GM21825 (cell line): ENCODE data around the gene THAP3.
"Not testable (repeated sequence)": the region's sequence is repeated elsewhere in the genome, so short reads cannot be mapped to it uniquely, and the experiment has no call there.

Experiments
- ATAC-seq: cut with Tn5 transposase; IDR thresholded peaks from one replicate; pipeline ENCODE4 v1.9.1; 2021; ENCODE audit warnings: mild to moderate bottlenecking, moderate library complexity; ENCODE audit not compliant: unreplicated experiment

The THAP3 gene

GRCh38 chr1:6590046-6590445 lies 34.6 kb upstream of the THAP3 start:
- ATAC-seq = no peak

DNA sequence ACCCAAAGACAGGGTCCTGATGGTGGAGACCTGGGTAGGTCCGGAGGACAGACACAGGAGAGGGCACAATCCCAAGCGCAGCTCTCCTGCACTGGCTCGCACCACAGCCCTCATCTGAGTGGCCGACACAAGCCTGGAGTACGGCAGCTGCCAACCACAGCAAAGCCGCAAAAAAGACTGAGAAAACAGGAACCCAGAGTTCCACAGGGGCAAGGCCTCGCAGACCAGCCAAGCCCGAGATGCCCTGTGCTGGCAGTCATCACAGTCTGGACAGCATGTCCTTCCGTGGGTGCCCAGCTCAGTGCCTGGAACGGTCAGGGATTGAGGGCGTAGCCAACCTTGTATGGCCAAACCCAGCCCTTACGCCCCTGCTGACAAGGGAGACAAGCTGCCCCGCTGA lies 33.4 kb upstream of the THAP3 start:
- no peak for ATAC-seq

- no peak for ATAC-seq
These were observed 33.0 kb upstream of the THAP3 start for GRCh38 chr1:6591644-6592043.

- ATAC-seq = no peak
These were observed 32.2 kb upstream of the THAP3 start for GRCh38 chr1:6592441-6592840.

DNA sequence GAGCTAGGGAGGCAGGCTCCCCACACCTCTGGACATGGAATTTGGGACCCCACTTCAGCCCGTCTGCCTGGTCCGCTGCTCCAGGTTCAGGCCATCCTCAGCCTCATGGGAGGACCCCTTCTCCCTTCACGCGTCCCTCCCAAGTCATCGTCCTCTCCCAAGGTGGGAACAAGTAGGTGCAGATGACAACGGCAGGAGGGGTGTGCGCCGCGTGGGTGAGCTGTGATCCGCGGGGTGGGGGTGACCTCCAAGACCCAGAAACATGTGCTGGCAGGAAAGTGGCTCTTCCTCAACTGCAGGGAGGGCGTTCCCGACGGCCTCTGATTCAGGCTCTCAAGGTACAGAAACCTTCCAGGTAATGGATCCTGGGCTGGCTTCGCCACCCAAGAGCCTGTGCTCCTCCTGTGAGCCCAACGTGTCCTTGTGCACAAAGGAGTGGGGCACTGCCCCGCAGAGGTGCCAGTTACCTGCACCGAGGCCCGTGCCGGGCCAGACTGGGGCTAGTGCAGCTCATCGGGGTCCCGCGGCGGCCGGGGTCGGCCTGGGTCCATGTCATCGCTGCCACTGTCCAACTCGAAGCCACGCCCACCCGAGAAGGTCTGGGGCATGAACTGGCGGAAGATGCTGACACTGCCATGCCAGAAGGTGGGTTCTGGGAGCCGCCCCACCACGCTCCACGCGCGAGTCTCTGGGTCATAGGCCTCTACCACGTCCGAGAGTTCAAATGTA lies 31.6 kb upstream of the THAP3 start:
- no peak for ATAC-seq

- no peak for ATAC-seq
These were observed 30.9 kb upstream of the THAP3 start for GRCh38 chr1:6593810-6594209.

- no peak for ATAC-seq
These were observed 29.5 kb upstream of the THAP3 start for GRCh38 chr1:6594977-6595740.

DNA sequence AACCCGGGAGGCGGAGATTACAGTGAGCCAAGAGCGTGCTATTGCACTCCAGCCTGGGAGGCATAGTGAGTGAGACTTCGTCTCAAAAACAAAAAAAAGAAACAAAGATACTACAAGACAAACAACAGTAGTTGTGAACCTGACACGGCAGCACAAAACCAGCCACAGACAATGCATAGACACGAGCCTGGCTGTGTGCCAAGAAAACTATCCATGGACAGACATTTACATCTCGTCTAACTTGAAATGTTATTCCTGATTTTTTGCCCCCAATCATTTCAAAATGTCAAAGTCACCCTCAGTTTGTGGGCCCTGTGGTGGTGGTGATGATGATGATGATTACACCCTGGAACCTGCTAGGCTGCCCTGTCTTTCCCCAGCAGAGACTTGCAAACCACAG lies 28.3 kb upstream of the THAP3 start:
- no peak for ATAC-seq

- no peak for ATAC-seq
These were observed 27.5 kb upstream of the THAP3 start for GRCh38 chr1:6596886-6597776.

GRCh38 chr1:6597777-6598131 lies 26.9 kb upstream of the THAP3 start:
- no peak for ATAC-seq

DNA sequence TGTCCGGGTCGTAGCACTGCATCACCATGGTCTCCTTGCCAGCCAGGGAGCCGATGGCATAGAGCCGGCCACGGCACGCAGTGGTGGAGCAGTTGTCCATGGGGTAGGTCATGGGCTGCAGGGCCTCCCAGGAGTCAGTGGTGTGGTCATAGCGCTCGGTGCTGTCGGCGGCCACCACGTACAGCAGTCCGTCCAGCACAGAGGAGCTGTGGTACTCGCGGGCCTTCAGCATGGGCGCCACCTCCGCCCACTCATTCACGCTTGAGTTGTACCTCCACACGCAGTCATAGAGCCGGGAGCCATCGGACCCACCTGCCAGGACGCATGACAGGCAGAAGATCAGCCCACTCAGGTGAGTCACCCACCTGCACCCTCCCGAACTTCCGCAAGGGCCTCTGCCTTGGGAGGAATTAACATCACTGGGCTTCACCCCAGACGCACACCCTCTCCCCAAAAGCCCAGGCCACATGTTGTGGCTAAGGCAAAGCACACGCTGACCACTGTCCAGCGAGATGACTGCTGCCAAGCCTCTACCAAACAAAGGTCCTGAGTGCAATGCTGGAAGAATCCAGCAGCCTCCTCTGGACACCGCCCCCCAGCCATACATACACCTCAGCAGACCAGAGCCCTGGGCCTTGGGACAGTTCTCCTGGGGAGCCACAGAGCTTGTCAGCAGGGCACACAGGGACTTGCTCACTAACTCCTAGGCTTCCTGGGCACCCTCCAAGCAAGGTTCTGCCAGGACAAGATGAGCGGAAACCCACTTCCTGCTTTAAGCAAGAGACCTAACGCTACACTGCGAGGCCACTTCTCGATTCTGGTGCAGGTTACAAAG lies 25.3 kb upstream of the THAP3 start:
- ATAC-seq = no peak

GRCh38 chr1:6599991-6600390 lies 24.7 kb upstream of the THAP3 start:
- ATAC-seq = not testable (repeated sequence)

- ATAC-seq = peak; percentile 5
These were observed 24.1 kb upstream of the THAP3 start for GRCh38 chr1:6600410-6601048.

DNA sequence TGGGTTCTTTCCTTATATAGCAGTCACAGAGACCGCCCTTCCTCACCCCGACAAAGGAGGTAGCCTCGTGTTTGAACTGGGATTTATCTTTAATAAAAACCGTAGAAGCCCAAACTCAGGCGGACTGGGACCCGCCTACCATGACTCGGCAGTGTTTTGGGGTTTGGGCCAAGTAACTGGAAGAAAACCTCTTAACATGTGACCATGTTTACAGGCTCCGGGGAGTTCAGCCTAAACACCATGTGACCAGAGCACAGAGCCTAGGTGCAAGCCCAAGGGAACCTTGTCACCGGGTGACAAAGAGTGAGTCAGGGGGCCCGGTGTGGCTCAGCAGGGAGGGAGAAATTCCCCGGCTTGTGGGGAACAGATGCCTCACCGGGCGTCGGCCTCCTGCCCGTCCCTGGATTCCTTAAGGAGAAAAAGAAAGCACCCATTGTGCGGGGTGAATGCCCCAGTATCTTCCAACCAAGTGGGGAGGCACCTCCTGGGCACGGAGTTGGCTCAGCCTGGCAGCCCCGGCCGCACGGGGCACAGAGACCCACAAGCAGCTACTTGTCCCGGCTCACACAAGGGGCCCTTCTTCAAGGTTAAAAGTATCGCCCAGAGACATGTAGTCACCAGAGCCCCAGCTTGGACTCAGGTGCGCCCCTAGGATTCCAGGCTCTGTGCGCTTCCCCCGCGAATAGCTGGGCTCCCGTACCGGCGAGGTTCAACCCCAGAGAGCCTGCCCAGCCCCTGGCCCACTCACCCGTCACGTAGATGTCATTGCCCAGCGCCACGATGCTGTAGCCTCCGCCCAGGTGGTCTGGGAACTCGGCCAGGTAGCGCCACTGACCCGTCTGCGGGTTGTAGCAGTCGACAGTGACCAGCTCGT lies 23.4 kb upstream of the THAP3 start:
- ATAC-seq = peak; percentile 38

- ATAC-seq = peak; percentile 5
These were observed 22.6 kb upstream of the THAP3 start for GRCh38 chr1:6601923-6602668.

DNA sequence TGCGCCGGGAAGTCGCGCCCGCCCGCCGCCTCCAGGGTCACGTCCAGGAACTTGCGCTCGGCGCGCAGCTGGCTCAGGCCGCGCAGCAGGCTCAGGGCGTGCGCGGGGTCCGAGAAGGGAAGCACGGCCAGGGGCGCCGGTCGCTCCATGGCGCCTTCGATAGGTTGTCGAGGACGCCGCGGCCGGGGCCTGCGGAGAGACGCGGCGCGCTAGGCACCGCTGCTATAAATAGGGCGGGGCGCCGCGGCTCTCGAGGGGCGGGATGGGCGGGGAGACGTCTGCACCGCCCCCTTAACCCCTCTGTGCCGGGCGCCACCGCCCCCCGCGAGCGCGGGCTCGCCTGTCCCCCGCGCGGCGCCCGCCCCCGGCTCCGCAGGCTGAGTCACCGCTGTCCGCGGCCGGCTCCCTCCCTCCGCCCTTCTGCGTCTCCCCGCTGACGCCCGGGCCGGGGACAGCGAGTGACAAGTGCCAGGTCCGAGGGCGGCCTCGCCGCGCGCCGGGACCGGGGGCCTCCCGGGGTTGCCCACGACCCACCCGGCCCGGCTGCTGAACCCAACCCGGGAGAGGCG lies 21.9 kb upstream of the THAP3 start, which contains the start of gene KLHL21:
Gene KLHL21, minus strand, starts transcription at position 201 of the 569 bp plus-strand sequence. Its CDS starts 52 bp downstream, at position 149.
- peak; percentile 44 for ATAC-seq

DNA sequence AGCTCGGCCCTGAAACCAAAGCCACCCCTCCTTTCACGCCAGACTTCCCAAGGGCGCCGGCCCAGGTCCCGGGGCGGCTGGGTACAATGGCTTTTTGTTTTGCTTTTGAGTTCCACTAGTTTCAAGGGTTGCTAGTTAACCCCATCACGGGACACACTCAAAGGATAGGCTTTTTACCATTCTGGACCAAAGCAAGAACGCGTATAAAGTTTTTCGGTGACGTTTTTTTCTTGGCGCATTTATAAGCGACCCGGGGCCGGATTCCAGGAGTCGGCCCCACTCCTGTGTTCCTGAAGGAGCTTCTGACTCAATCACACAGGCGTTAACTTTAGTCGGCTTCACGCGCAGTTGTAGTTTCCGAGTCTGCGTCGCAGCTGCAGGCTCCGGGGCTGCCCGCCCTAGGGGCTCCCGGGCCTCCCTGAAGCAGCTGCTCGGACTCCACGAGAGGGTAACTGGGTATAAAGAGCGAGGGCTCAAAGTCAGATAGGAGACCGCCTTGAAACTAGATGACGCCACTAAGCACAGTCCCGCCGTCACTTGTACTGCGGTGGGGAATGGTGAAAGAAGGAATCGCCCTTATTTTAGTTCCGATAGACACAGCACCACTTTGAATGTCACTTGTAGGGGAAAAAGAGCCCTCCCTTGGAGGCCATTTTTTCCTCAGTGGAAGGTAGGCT lies 21.3 kb upstream of the THAP3 start:
- ATAC-seq = peak; percentile 16
